Panc1 (cell line): ENCODE data around the gene HMCES. TPM values are rescaled to one million over a fixed set of nuclear protein-coding genes. Genes with fewer than 3 reads are reported as not detected.
"Not testable (repeated sequence)": the region's sequence is repeated elsewhere in the genome, so short reads cannot be mapped to it uniquely, and the experiment has no call there.

Experiments used
- ATAC-seq: fragments of 200-7000 bp; cut with Tn5 transposase; 2 replicates; pipeline ENCODE4 v1.9.1; 2020; ENCODE audit warnings: mild to moderate bottlenecking, moderate library complexity
- BruUV-seq: library from RNA; stranded (reverse); fragments of 400-500 nt; replicated peaks from 2 replicates; lab custom pipeline; 2021; lab: Mats Ljungman, UMichigan
- CTCF ChIA-PET: fragments of 300-600 bp; sonication (Branson Sonifier 250); formaldehyde crosslinking; loops from one replicate; lab custom pipeline; 2022; ENCODE audit warnings: antibody characterized with exemption; lab: Charles Lee
- POLR2A ChIA-PET: fragments of 300-600 bp; sonication (Branson Sonifier 250); formaldehyde crosslinking; loops from one replicate; lab custom pipeline; 2022; ENCODE audit warnings: antibody characterized with exemption; lab: Charles Lee
- DNase-seq: peaks from one replicate; pipeline ENCODE4 v3.0.0-alpha.2; 2010; ENCODE audit warnings: low read depth, low spot score
- H3K27ac ChIP-seq: 2 replicates; pipeline ENCODE4 v1.5.1; 2011; ENCODE audit warnings: mild to moderate bottlenecking, low read length, inconsistent platforms
- H3K27me3 ChIP-seq: fragments of 200-500 bp; sonication (Bioruptor generic); 2 replicates; pipeline ENCODE4 v1.6.0; 2014; ENCODE audit warnings: low read length, inconsistent platforms; ENCODE audit not compliant: control insufficient read depth, insufficient read depth
- H3K36me3 ChIP-seq: fragments of 200-500 bp; sonication (Bioruptor generic); 2 replicates; pipeline ENCODE4 v1.5.1; 2014; ENCODE audit warnings: inconsistent platforms, mild to moderate bottlenecking, low read length, moderate library complexity; ENCODE audit not compliant: control insufficient read depth, insufficient read depth
- H3K4me1 ChIP-seq: 2 replicates; pipeline ENCODE4 v1.5.1; 2011; ENCODE audit warnings: inconsistent platforms, mild to moderate bottlenecking, low read length, moderate library complexity; ENCODE audit not compliant: control insufficient read depth, insufficient read depth
- H3K4me3 ChIP-seq, 2 experiments: 2 replicates each; pipeline ENCODE4 v1.5.1; 2011 to 2012; ENCODE audit warnings: low read depth in 2 of 2, low read length in 2 of 2, mild to moderate bottlenecking in 2 of 2, inconsistent platforms in 1 of 2, moderate library complexity in 1 of 2
- H3K9me3 ChIP-seq: fragments of 200-500 bp; sonication (Bioruptor generic); 2 replicates; pipeline ENCODE4 v1.5.1; 2014; ENCODE audit warnings: low read depth, mild to moderate bottlenecking, inconsistent platforms, low read length, moderate library complexity; ENCODE audit not compliant: control insufficient read depth, insufficient read depth
- SIN3A ChIP-seq: IDR thresholded peaks from 2 replicates; pipeline ENCODE4 v1.6.1; 2012; ENCODE audit warnings: low read depth, mild to moderate bottlenecking, low read length, moderate library complexity, borderline replicate concordance; ENCODE audit not compliant: insufficient read depth
- TCF7L2 ChIP-seq: IDR thresholded peaks from 2 replicates; pipeline ENCODE4 v1.6.1; 2011; ENCODE audit warnings: mild to moderate bottlenecking, low read depth, low read length, inconsistent platforms
- in situ Hi-C: cut with HindIII; loops from 2 replicates; pipeline ENCODE4 v1.10.0; 2016; ENCODE audit warnings: low sequenced_read_pairs, low pct_unique_long_range_greater_than_20kb
- intact Hi-C: fragments of 100-400 bp; cut with micrococcal nuclease; formaldehyde crosslinking; loops from one replicate; pipeline ENCODE4 v1.10.0; 2022; ENCODE audit not compliant: unreplicated experiment
- total RNA-seq: library from RNA; stranded (reverse); gene quantifications from one replicate; pipeline ENCODE4 v1.2.1, GENCODE V29; 2021; ENCODE audit not compliant: unreplicated experiment

Gene HMCES
- total RNA-seq, 1 experiment from 2014 or later, result 94.6 TPM

DNA sequence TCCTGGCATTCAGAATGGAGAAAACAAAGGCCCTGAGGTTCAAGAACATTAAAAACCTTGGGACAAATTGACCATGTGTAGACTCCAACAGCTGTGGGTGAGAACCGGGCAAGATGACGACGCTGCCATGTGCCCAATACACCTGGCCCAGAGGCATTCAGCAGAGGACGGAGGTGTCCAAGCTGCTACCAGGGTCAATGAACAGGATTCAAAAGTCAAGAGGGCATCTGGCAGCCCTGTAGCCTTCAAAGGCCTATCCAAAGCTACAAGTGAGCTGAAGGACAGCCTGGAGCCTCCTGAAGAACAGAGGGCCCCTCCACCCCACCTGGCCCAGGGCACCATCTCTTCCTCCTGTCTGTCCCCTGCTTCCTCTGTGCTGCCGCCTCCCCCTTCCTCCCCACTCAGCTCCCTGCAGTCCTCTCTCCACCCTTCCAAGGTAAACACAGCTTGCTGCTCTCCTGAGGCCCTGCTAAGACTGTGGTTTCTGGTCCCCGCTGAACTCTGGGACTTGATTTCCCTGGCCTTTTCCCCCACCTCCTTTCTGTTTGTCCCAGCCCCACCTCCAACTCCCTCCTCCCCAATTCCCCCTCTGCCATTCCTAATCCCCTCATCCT, 57.5 kb downstream of the HMCES start:
- no peaks in the 10 kb centered on the region for H3K9me3 ChIP-seq
- no peak for TF ChIP-seq SIN3A
- no peak for TF ChIP-seq TCF7L2
- no peak overlapping the region for H3K27ac ChIP-seq
- in situ Hi-C loops, result no loop called here
- ChIA-PET CTCF (no interaction called here), POLR2A (no interaction called here)
- ATAC-seq (no peak), DNase-seq (no peak)
- H3K27me3 ChIP-seq, result no peaks in the 10 kb centered on the region; the same call in 1 of the 2 replicates
- no peak overlapping the region for H3K4me3 ChIP-seq
- intact Hi-C loops, result no loop called here
- no peaks in the 10 kb centered on the region for H3K36me3 ChIP-seq
- H3K4me1 ChIP-seq, result no peaks in the 10 kb centered on the region
- BruUV-seq, result no TSS peak

DNA sequence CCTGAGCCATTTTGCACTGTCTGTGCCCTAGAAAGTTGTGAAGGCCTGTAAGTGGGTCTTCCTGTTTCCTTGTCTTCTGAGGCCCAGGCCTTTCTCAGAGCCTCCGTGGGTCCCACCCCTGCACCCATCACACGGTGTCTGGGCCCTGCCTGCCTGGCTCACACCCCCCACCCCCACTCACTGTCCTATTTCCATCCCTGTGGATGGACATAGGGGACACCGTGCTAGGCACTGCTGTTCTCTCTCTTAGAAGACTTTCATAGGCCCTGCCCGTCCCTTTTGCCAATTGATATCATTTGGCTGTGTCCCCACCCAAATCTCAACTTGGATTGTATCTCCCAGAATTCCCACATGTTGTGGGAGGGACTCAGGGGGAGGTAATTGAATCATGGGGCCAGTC, 59.0 kb downstream of the HMCES start:
- intact Hi-C loops, H3K36me3 ChIP-seq, CTCF ChIA-PET, H3K27me3 ChIP-seq, H3K27ac ChIP-seq, BruUV-seq, POLR2A ChIA-PET, in situ Hi-C loops, DNase-seq, H3K4me3 ChIP-seq, H3K9me3 ChIP-seq, H3K4me1 ChIP-seq: not testable (repeated sequence)
- peak; percentile 37; the same call in 1 of the 2 replicates for ATAC-seq

DNA sequence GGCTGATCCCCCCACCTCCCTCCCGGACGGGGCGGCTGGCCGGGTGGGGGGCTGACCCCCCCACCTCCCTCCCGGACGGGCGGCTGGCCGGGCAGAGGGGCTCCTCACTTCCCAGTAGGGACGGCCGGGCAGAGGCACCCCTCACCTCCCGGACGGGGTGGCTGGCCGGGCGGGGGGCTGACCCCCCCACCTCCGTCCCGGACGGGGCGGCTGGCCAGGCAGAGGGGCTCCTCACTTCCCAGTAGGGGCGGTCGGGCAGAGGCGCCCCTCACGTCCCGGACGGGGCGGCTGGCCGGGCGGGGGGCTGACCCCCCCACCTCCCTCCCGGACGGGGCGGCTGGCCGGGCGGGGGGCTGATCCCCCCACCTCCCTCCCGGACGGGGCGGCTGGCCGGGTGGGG, 60.5 kb downstream of the HMCES start:
- CTCF ChIA-PET, H3K4me1 ChIP-seq, H3K36me3 ChIP-seq, H3K27me3 ChIP-seq, H3K27ac ChIP-seq, POLR2A ChIA-PET, H3K9me3 ChIP-seq, BruUV-seq, DNase-seq, ATAC-seq, H3K4me3 ChIP-seq, intact Hi-C loops, in situ Hi-C loops: not testable (repeated sequence)

DNA sequence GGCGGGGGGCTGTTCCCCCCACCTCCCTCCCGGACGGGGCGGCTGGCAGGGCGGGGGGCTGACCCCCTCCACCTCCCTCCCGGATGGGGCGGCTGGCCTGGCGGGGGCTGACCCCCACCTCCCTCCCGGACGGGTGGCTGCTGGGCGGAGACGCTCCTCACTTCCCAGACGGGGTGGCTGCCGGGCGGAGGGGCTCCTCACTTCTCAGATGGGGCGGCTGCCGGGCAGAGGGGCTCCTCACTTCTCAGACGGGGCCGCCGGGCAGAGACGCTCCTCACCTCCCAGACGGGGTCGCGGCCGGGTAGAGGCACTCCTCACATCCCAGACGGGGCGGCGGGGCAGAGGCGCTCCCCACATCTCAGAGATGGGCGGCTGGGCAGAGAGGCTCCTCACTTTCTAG, 61.2 kb downstream of the HMCES start:
- H3K27me3 ChIP-seq, H3K4me1 ChIP-seq, H3K9me3 ChIP-seq, H3K4me3 ChIP-seq, H3K27ac ChIP-seq, BruUV-seq, CTCF ChIA-PET, in situ Hi-C loops, ATAC-seq, intact Hi-C loops, POLR2A ChIA-PET, H3K36me3 ChIP-seq, DNase-seq: not testable (repeated sequence)
